Measurements from ENCODE around the gene KIF27.

GRCh38 chr9:83960991-83961390 is 39.8 kb upstream of the KIF27 start:
- TF ChIP-seq POLR2A (IDR thresholded peaks at IDR 0.05), result no peak
- TF ChIP-seq, protein P1, sequence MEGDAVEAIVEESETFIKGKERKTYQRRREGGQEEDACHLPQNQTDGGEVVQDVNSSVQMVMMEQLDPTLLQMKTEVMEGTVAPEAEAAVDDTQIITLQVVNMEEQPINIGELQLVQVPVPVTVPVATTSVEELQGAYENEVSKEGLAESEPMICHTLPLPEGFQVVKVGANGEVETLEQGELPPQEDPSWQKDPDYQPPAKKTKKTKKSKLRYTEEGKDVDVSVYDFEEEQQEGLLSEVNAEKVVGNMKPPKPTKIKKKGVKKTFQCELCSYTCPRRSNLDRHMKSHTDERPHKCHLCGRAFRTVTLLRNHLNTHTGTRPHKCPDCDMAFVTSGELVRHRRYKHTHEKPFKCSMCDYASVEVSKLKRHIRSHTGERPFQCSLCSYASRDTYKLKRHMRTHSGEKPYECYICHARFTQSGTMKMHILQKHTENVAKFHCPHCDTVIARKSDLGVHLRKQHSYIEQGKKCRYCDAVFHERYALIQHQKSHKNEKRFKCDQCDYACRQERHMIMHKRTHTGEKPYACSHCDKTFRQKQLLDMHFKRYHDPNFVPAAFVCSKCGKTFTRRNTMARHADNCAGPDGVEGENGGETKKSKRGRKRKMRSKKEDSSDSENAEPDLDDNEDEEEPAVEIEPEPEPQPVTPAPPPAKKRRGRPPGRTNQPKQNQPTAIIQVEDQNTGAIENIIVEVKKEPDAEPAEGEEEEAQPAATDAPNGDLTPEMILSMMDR (IDR thresholded peaks at IDR 0.05), result no peak
